IPS-NIHi7 (cell line): Measurements from ENCODE around the gene SLC5A10.
"Not testable (repeated sequence)": the region's sequence is repeated elsewhere in the genome, so short reads cannot be mapped to it uniquely, and the experiment has no call there.

ENCODE experiments used
- DNase-seq: peaks from one replicate; pipeline ENCODE4 v3.0.0; 2012; ENCODE audit warnings: mixed read lengths; ENCODE audit errors: extremely low spot score

SLC5A10 gene

GRCh38 chr17:19040350-19040749, 88.4 kb downstream of the SLC5A10 start:
- not testable (repeated sequence) for DNase-seq

GRCh38 chr17:19041871-19042270, 89.9 kb downstream of the SLC5A10 start:
- DNase-seq, result not testable (repeated sequence)

GRCh38 chr17:19042369-19042768, 90.4 kb downstream of the SLC5A10 start:
- not testable (repeated sequence) for DNase-seq

- DNase-seq, result not testable (repeated sequence)
Observed at GRCh38 chr17:19043032-19043431, 91.1 kb downstream of the SLC5A10 start.

- not testable (repeated sequence) for DNase-seq
Observed at GRCh38 chr17:19044643-19045042, 92.7 kb downstream of the SLC5A10 start.

- not testable (repeated sequence) for DNase-seq
Observed at GRCh38 chr17:19046782-19047375, 94.9 kb downstream of the SLC5A10 start, which contains the start of gene GRAP. Gene GRAP, minus strand, starts transcription at chr17:19046957. Its CDS starts 31 bp downstream, at chr17:19046926.

GRCh38 chr17:19047510-19047909, 95.5 kb downstream of the SLC5A10 start:
- not testable (repeated sequence) for DNase-seq

GRCh38 chr17:19048826-19049225, 96.9 kb downstream of the SLC5A10 start:
- DNase-seq, result not testable (repeated sequence)

GRCh38 chr17:19055447-19055846, 103.5 kb downstream of the SLC5A10 start:
- not testable (repeated sequence) for DNase-seq

- DNase-seq, result not testable (repeated sequence)
Observed at GRCh38 chr17:19062009-19062717, 110.2 kb downstream of the SLC5A10 start.

- not testable (repeated sequence) for DNase-seq
Observed at GRCh38 chr17:19062718-19063325, 110.9 kb downstream of the SLC5A10 start.

GRCh38 chr17:19063326-19063956, 111.5 kb downstream of the SLC5A10 start:
- not testable (repeated sequence) for DNase-seq

- DNase-seq, result not testable (repeated sequence)
Observed at GRCh38 chr17:19064378-19064777, 112.4 kb downstream of the SLC5A10 start.

- DNase-seq, result not testable (repeated sequence)
Observed at GRCh38 chr17:19070318-19071168, 118.6 kb downstream of the SLC5A10 start.
